DND-41 (cell line): ENCODE data around the gene SPNS1.

Source experiments
- ATAC-seq: fragments of 200-7000 bp; cut with Tn5 transposase; 3 replicates; pipeline ENCODE4 v1.9.1; 2021; ENCODE audit warnings: low read depth; ENCODE audit not compliant: insufficient read depth
- DNase-seq: peaks from one replicate; pipeline ENCODE4 v3.0.0-alpha.2; 2020
- H2AFZ ChIP-seq: 2 replicates; pipeline ENCODE4 v1.6.0; 2012; ENCODE audit warnings: low read depth, low read length
- H3K27ac ChIP-seq: 2 replicates; pipeline ENCODE4 v1.5.1; 2012; ENCODE audit warnings: low read length, inconsistent platforms
- H3K27me3 ChIP-seq: fragments of 200-600 bp; sonication (generic); 2 replicates; pipeline ENCODE4 v1.6.0; 2012; ENCODE audit warnings: low read length, mild to moderate bottlenecking, inconsistent platforms; ENCODE audit not compliant: insufficient read depth, poor library complexity
- H3K36me3 ChIP-seq: 2 replicates; pipeline ENCODE4 v1.5.1; 2012; ENCODE audit warnings: low read length, inconsistent platforms; ENCODE audit not compliant: insufficient read depth
- H3K4me1 ChIP-seq: 2 replicates; pipeline ENCODE4 v1.5.1; 2012; ENCODE audit warnings: mild to moderate bottlenecking, low read length; ENCODE audit not compliant: insufficient read depth
- H3K4me2 ChIP-seq: 2 replicates; pipeline ENCODE4 v1.6.0; 2012; ENCODE audit warnings: mild to moderate bottlenecking, moderate library complexity, low read length, inconsistent platforms; ENCODE audit not compliant: insufficient read depth
- H3K4me3 ChIP-seq, 2 experiments: fragments of 200-600 bp in 1 of 2; shearing (Covaris generic) in 1 of 2; 2 replicates each; pipeline ENCODE4 v1.5.1; 2012 to 2016; ENCODE audit warnings: inconsistent platforms in 2 of 2, low read length in 2 of 2, mild to moderate bottlenecking in 2 of 2, low read depth in 1 of 2, moderate library complexity in 1 of 2
- H3K79me2 ChIP-seq: 2 replicates; pipeline ENCODE4 v1.6.0; 2012; ENCODE audit warnings: low read length, inconsistent platforms; ENCODE audit not compliant: insufficient read depth
- H3K9ac ChIP-seq: 2 replicates; pipeline ENCODE4 v1.6.0; 2012; ENCODE audit warnings: low read depth, mild to moderate bottlenecking, inconsistent platforms, low read length, moderate library complexity
- H3K9me3 ChIP-seq: 2 replicates; pipeline ENCODE4 v1.5.1; 2012; ENCODE audit warnings: low read length, moderate library complexity, mild to moderate bottlenecking, inconsistent platforms; ENCODE audit not compliant: insufficient read depth, severe bottlenecking
- H4K20me1 ChIP-seq: 2 replicates; pipeline ENCODE4 v1.6.0; 2012; ENCODE audit warnings: low read length; ENCODE audit not compliant: insufficient read depth
- EZH2 ChIP-seq: IDR thresholded peaks from 3 replicates; pipeline ENCODE4 v1.6.1; 2012; ENCODE audit warnings: borderline replicate concordance, low read depth, mild to moderate bottlenecking, moderate library complexity, low read length, inconsistent platforms; ENCODE audit not compliant: severe bottlenecking
- TF ChIP-seq, protein P1 (sequence below): IDR thresholded peaks from 2 replicates; pipeline ENCODE4 v1.5.1; 2012; ENCODE audit warnings: borderline replicate concordance, low read length, moderate library complexity, mild to moderate bottlenecking; ENCODE audit not compliant: poor library complexity, severe bottlenecking; ENCODE audit errors: extremely low read depth

Gene SPNS1

DNA sequence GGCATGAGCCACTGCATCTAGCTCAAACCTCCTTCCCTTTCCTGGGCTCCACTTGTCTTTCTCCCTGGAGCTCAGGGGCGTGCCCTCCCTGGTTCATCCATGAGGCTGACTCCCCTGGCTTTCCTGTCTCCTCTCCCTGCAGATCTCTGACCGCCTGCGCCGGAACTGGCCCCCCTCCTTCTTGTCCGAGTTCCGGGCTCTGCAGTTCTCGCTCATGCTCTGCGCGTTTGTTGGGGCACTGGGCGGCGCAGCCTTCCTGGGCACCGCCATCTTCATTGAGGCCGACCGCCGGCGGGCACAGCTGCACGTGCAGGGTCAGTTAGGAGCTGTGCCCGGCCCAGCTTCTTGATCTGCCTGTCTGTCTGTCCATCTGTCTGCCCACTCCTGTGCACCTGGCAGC is 9.1 kb downstream of the SPNS1 start:
- Histone ChIP-seq H3K27ac (peak overlapping the region; percentile 70), H3K9ac (peak overlapping the region; percentile 33), H3K9me3 (no peaks in the 10 kb centered on the region), H4K20me1 (no peaks in the 10 kb centered on the region), H3K79me2 (no peaks in the 10 kb centered on the region), H3K4me2 (no peak overlapping the region), H3K4me3 (no peak overlapping the region), H2AFZ (no peak overlapping the region), H3K36me3 (peaks cover 60% of the 10 kb centered on the region), H3K27me3 (no peaks in the 10 kb centered on the region), H3K4me1 (peaks cover 27% of the 10 kb centered on the region)
- TF ChIP-seq, protein P1, sequence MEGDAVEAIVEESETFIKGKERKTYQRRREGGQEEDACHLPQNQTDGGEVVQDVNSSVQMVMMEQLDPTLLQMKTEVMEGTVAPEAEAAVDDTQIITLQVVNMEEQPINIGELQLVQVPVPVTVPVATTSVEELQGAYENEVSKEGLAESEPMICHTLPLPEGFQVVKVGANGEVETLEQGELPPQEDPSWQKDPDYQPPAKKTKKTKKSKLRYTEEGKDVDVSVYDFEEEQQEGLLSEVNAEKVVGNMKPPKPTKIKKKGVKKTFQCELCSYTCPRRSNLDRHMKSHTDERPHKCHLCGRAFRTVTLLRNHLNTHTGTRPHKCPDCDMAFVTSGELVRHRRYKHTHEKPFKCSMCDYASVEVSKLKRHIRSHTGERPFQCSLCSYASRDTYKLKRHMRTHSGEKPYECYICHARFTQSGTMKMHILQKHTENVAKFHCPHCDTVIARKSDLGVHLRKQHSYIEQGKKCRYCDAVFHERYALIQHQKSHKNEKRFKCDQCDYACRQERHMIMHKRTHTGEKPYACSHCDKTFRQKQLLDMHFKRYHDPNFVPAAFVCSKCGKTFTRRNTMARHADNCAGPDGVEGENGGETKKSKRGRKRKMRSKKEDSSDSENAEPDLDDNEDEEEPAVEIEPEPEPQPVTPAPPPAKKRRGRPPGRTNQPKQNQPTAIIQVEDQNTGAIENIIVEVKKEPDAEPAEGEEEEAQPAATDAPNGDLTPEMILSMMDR: no peak
- no peak for TF ChIP-seq EZH2
- DNase-seq (no peak), ATAC-seq (no peak)

DNA sequence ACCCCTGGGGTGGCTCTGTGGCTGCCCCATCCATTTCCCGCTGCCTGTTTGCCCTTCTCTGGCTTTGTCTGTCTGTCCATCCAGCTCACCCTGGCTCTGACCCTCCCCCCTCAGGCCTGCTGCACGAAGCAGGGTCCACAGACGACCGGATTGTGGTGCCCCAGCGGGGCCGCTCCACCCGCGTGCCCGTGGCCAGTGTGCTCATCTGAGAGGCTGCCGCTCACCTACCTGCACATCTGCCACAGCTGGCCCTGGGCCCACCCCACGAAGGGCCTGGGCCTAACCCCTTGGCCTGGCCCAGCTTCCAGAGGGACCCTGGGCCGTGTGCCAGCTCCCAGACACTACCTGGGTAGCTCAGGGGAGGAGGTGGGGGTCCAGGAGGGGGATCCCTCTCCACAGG is 9.5 kb downstream of the SPNS1 start:
- H3K4me1 ChIP-seq: peaks cover 27% of the 10 kb centered on the region
- no peaks in the 10 kb centered on the region for H4K20me1 ChIP-seq
- no peaks in the 10 kb centered on the region for H3K27me3 ChIP-seq
- H3K4me2 ChIP-seq: peak overlapping the region; percentile 56
- no peaks in the 10 kb centered on the region for H3K9me3 ChIP-seq
- H3K79me2 ChIP-seq: no peaks in the 10 kb centered on the region
- ATAC-seq (peak; percentile 3; the same call in 2 of the 3 replicates), DNase-seq (no peak)
- H2AFZ ChIP-seq: no peak overlapping the region
- 0 out of 4 replicates have a peak overlapping the region, but pooled peaks of 1 of the 2 experiments have one; percentile 33 for H3K4me3 ChIP-seq
- TF ChIP-seq, protein P1: no peak
- no peak for TF ChIP-seq EZH2
- peaks cover 56% of the 10 kb centered on the region for H3K36me3 ChIP-seq
- peak overlapping the region; percentile 33 for H3K9ac ChIP-seq
- H3K27ac ChIP-seq: peak overlapping the region; percentile 70

DNA sequence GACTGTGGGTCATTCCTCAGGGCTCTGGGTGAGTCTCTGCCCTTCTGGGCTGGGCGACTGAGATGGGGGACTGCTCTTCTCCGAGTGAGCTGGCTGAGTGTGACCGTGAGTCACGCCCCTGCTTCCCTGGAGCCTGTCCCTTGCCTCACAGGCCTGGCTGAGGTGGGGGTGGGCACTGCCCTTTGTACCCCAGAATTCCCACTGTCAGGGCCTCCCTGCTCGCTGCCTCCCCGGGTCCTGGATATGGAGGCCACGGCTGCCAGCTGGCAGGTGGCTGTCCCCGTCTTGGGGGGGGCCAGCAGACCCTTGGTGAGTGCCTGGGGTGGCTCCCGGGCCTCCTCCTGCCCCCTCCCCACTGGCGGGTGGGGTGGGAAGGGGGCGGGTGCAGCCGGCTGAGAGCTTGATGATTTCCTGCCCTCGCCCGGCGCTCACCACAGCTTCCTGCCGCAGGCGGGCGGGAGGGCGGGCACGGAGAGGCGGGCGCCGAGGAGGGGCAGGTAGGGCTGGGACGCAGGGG is 10.1 kb downstream of the SPNS1 start, which contains the start of gene LAT:
Gene LAT, plus strand, starts transcription at position 434 of the 517 bp plus-strand sequence. CDS start 366 bp downstream, outside the sequence.
- Histone ChIP-seq H3K9me3 (no peaks in the 10 kb centered on the region), H3K4me1 (peaks cover 27% of the 10 kb centered on the region), H3K9ac (peak within 1 kb of the TSS; percentile 47), H3K4me3 (peak within 1 kb of the TSS in 1 of 2 experiments; percentile 49; a peak in 2 of 4 replicates), H3K4me2 (peak within 1 kb of the TSS; percentile 61), H2AFZ (0 out of 2 replicates have a peak within 1 kb of the TSS, but pooled peaks have one; percentile 31), H3K36me3 (peaks cover 51% of the 10 kb centered on the region), H4K20me1 (no peaks in the 10 kb centered on the region), H3K27me3 (no peaks in the 10 kb centered on the region), H3K79me2 (no peaks in the 10 kb centered on the region), H3K27ac (peak within 1 kb of the TSS; percentile 70)
- TF ChIP-seq, protein P1: no peak
- TF ChIP-seq EZH2: no peak
- DNase-seq (peak; percentile 92), ATAC-seq (peak; percentile 90)
